ENCODE data around the gene VCP. TPM values are rescaled to one million over a fixed set of nuclear protein-coding genes. Genes with fewer than 3 reads are reported as not detected.

The VCP gene
- total RNA-seq = 166 TPM

DNA sequence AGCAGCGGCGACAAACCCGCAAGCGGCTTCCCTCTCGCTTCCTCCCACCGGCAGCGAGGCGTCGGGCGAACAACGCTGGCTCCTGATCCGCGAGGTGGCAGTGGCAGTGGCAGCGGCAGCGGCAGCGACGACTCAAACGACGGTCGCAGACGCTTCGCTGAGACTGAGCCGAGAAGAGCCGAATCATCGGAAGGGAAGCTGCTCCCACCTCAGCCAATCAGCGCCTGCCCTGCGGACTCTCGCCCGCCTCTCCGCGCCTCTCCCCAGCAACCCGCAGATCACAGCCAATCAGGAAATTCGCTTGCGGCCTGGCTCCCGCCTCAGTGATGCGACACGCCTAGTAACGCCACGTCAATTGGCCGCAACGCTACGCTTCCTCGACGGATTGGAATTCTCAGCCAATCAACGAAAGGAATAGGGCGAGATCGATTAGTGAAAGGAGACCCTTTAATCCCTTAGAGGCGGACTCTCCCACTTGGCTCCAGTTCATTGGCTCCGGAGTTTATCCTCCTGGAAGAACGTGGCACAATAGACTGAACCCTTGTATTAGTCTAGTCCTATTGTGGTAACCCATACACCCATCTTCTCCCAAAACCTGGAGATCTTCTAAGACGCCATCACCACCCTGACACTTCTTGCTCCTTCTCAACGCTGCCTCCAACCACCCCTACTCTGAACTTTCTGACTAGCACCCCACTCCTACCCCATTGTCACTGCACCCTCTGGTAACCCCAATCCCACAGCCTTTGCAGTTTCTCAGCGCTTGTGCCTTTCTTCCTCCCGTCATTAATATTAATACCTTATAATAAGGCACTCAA, at the start of gene VCP:
Gene VCP (minus strand): TSS at position 165 of the 818 bp plus-strand sequence. CDS start 272 bp downstream, outside the sequence.
- ATAC-seq (peak; percentile 99), DNase-seq (ENCODE audit: low spot score) (peak; percentile 98)
- intact Hi-C loops (cut with DNase I) = loop anchor here (10.0 kb wide), 1 partner anchor 78 kb away; no protein-coding TSS in a partner anchor

- ATAC-seq = peak; percentile 87
- DNase-seq (ENCODE audit: low spot score) = peak; percentile 95
- intact Hi-C loops (cut with DNase I) = loop anchor here (5.0 kb wide), 2 partner anchors 145 to 360 kb away; no protein-coding TSS in a partner anchor
Measured at GRCh38 chr9:35116898-35117551, 44.6 kb upstream of the VCP start.

- no peak for DNase-seq (ENCODE audit: low spot score)
- peak; percentile 6 for ATAC-seq
Measured at GRCh38 chr9:35116539-35116897, 44.1 kb upstream of the VCP start.

DNA sequence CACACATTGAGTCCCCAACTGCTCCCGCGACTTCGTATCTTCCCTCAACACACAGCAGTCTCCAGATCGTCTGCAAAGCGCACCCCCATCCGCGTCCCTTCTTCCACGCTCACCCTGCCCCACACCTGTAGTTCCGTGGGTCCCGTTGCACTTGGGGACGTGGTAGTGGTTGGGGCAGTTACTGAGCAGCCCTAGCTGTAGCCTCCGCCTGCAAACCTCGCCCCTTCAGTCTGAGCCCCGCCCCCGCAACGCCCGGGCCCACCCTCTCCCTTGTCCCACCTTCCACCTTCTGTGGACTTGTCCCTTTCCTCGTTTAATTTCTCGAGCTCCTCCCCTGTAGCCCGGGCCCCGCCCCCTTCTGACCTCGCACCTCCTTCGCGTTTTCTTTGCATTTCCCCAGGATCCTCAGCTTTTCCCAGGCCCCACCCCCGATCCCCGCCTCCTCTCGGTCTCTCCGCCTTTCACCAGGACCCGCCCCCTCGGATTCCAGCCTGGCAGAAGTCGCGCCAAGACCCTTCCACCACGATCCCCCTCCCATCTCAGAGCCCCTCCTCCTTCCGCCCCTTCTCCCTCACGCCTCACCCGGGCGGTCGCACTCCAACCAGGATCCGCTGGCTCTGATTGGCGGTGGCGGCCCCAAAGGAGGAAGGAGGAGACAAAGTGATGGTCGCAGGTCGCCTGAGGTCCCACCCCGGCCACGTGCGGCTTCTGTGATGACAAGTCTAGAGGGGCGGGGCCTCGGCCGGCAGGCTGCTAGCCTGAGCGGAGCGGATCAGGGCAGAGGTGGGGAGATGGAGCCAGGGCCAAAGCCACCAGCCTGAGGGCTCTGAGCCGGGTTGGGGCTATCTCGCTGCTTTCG, 43.5 kb upstream of the VCP start, which contains the start of gene ATOSB:
Gene ATOSB (minus strand): TSS at position 183 of the 859 bp plus-strand sequence. CDS start 7,588 bp downstream, outside the sequence.
- ATAC-seq (peak; percentile 82), DNase-seq (ENCODE audit: low spot score) (peak; percentile 97)
- intact Hi-C loops (cut with DNase I) = loop anchor here (5.0 kb wide), 2 partner anchors 146 to 361 kb away; no protein-coding TSS in a partner anchor

More at GRCh38 chr9:35116539-35116897, 44.1 kb upstream of the VCP start:
- intact Hi-C loops (cut with DNase I) = loop anchor here (5.0 kb wide), 2 partner anchors 146 to 361 kb away; no protein-coding TSS in a partner anchor

GRCh38 chr9:35114840-35115628, 42.6 kb upstream of the VCP start:
- ATAC-seq = peak; percentile 3
- DNase-seq (ENCODE audit: low spot score) = peak; percentile 79
- intact Hi-C loops (cut with DNase I) = loop anchor here (5.0 kb wide), 2 partner anchors 147 to 362 kb away; no protein-coding TSS in a partner anchor

- DNase-seq (ENCODE audit: low spot score) (peak; percentile 90), ATAC-seq (peak; percentile 59)
- intact Hi-C loops (cut with DNase I) = no loop called here
Measured at GRCh38 chr9:35114113-35114839, 41.9 kb upstream of the VCP start.

- no peak for DNase-seq (ENCODE audit: low spot score)
- ATAC-seq = no peak
- intact Hi-C loops (cut with DNase I) = no loop called here
Measured at GRCh38 chr9:35112257-35113020, 40.0 kb upstream of the VCP start.

DNA sequence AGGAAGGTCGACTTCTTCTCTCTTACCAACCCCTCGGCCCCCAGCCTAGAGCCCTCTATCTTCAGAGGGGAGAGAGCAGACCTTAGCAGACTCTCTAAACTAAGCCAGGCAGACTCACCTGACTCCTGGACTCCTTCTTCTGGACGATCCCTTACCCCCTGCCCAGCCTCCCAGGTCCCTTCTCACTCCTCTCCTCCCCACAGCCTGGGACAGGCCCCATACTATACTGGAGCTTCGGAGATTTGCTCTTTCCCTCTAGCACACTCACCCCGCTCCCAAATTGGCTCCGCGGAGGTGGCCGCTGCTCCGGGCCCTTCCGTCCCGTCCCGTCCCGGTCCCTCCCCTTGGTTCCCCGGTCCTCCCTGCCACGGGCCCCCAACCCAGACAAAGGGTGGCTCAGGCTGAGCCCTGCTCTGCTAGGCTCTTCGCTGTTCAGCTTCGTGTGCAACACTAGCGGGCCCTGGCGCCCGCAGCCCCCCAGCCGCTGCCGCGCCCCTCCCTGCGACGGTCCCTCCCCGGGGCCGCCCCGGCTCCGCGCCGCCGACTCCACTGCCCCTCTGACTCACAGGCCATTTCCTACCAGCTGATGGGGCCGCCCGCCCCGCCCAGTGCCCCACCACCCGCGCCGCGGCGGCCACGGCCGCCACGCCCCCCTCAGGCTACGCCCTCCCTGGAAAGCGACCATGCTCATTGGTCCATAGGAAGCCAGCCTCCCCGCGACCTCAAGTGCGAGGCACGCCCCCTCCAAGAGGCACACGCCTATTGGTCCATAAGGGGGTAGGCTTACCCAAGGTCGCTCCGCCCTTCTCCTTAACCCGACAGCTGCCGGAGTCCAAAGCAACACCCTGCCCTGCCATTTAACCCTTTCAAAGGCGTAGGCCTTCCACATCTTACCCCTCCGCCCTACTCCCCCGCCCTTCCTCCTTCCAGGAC, 38.8 kb upstream of the VCP start:
- intact Hi-C loops (cut with DNase I) = no loop called here
- DNase-seq (ENCODE audit: low spot score) (peak; percentile 98), ATAC-seq (peak; percentile 85)

- DNase-seq (ENCODE audit: low spot score) (no peak), ATAC-seq (no peak)
- intact Hi-C loops (cut with DNase I) = no loop called here
Measured at GRCh38 chr9:35110327-35110761, 37.9 kb upstream of the VCP start.

GRCh38 chr9:35108946-35109575, 36.6 kb upstream of the VCP start:
- intact Hi-C loops (cut with DNase I) = no loop called here
- DNase-seq (ENCODE audit: low spot score) = no peak
- no peak for ATAC-seq

GRCh38 chr9:35108461-35108860, 36.0 kb upstream of the VCP start:
- no peak for ATAC-seq
- intact Hi-C loops (cut with DNase I) = no loop called here
- no peak for DNase-seq (ENCODE audit: low spot score)

- ATAC-seq (no peak), DNase-seq (ENCODE audit: low spot score) (no peak)
- intact Hi-C loops (cut with DNase I) = no loop called here
Measured at GRCh38 chr9:35107297-35108290, 35.2 kb upstream of the VCP start.

DNA sequence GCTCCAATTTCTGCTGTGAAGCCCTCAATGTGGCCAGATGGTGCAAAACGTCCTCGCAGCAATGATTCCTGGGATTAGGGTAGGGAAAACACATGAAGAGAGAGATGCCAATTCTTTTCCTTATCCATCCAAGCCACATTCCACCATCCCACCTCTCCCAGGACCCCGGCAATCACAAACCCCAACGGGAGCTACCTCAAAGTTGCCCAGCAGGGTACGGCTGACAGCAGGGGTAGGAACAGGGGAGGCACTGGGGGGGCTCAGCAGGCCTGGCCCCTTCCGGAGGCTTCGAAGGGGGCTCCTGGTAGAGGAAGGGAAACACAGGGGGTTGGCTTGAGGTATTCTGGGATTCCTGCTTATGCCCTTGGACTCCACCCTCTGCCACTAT, 33.9 kb upstream of the VCP start:
- intact Hi-C loops (cut with DNase I) = no loop called here

More for the DNA sequence above, 33.9 kb upstream of the VCP start:
- ATAC-seq = no peak
- DNase-seq (ENCODE audit: low spot score) = no peak

Data from sciatic nerve (tissue), 2 donors.